ENCODE data around the gene RNF32. TPM values are rescaled to one million over a fixed set of nuclear protein-coding genes. Genes with fewer than 3 reads are reported as not detected.

The RNF32 gene
- polyA plus RNA-seq, 3 donors: 0.03 to 0.13 TPM; not detected in 1

- no peak overlapping the region for H3K27ac Mint-ChIP-seq
- H3K27ac ChIP-seq (ENCODE audit: low read depth in 1 of 2, low read length in 2 of 2): no peak overlapping the region
- peaks cover 5 to 22% (median 14%) of the 10 kb centered on the region in 3 donors for H3K27me3 Mint-ChIP-seq (ENCODE audit: low read depth in 3 of 3)
- H3K4me1 Mint-ChIP-seq: no peaks in the 10 kb centered on the region
- no peak overlapping the region for H3K9ac ChIP-seq (ENCODE audit: insufficient read depth, low read length, poor library complexity, severe bottlenecking)
- no CpG with 5 or more reads among the region's 2 CpGs for WGBS (ENCODE audit: insufficient coverage)
- H4K20me1 ChIP-seq (ENCODE audit: insufficient read depth, low read length): no peaks in the 10 kb centered on the region
- no peak overlapping the region for H3K4me2 ChIP-seq (replicated peaks; ENCODE audit: extremely low read depth, low read length, poor library complexity, severe bottlenecking)
- no peaks in the 10 kb centered on the region for H3K36me3 Mint-ChIP-seq
- peaks cover 16 to 49% (median 31%) of the 10 kb centered on the region in 7 donors for H3K9me3 Mint-ChIP-seq
- H3K9me3 ChIP-seq (replicated peaks in 1 of 2; ENCODE audit: control insufficient read depth in 1 of 2, insufficient read depth in 1 of 2, low read length in 2 of 2): peaks cover 18 to 23% of the 10 kb centered on the region in 2 donors
- H2AFZ ChIP-seq (ENCODE audit: insufficient read depth, low read depth, low read length, poor library complexity, severe bottlenecking): no peak overlapping the region
- H3K4me1 ChIP-seq (ENCODE audit: control insufficient read depth in 1 of 2, insufficient read depth in 2 of 2, low read length in 2 of 2): no peaks in the 10 kb centered on the region
- no peak overlapping the region for H3K4me3 Mint-ChIP-seq
- no peaks in the 10 kb centered on the region for H3K79me2 ChIP-seq (ENCODE audit: insufficient read depth, low read length)
- DNase-seq: no peak
- H3K36me3 ChIP-seq (replicated peaks in 1 of 2; ENCODE audit: control insufficient read depth in 1 of 2, insufficient read depth in 2 of 2, low read length in 2 of 2): no peaks in the 10 kb centered on the region
- intact Hi-C loops (cut with micrococcal nuclease): no loop called here
- TF ChIP-seq CTCF (IDR thresholded peaks at IDR 0.05): no peak
- H3K27me3 ChIP-seq (ENCODE audit: control insufficient read depth in 2 of 2, insufficient read depth in 2 of 2, low read length in 2 of 2): peaks cover 0 to 1% of the 10 kb centered on the region in 2 donors
- no peak overlapping the region for H3K4me3 ChIP-seq (replicated peaks in 1 of 3; ENCODE audit: low read depth in 2 of 3, low read length in 3 of 3)
These were observed 15.0 kb upstream of the RNF32 start for GRCh38 chr7:156625580-156625979.

GRCh38 chr7:156626220-156626895 lies 14.2 kb upstream of the RNF32 start:
- H3K27ac Mint-ChIP-seq: no peak overlapping the region
- no peaks in the 10 kb centered on the region for H3K36me3 Mint-ChIP-seq
- H3K9me3 ChIP-seq (replicated peaks in 1 of 2; ENCODE audit: control insufficient read depth in 1 of 2, insufficient read depth in 1 of 2, low read length in 2 of 2): peaks cover 18 to 23% of the 10 kb centered on the region in 2 donors

More at GRCh38 chr7:156626220-156626895, 14.2 kb upstream of the RNF32 start:
- 100% methylated on average over 3 of the region's 7 CpGs for WGBS (ENCODE audit: insufficient coverage)
- Histone ChIP-seq H3K4me2 (replicated peaks; ENCODE audit: extremely low read depth, low read length, poor library complexity, severe bottlenecking) (no peak overlapping the region), H3K4me3 (replicated peaks in 1 of 3; ENCODE audit: low read depth in 2 of 3, low read length in 3 of 3) (no peak overlapping the region), H3K27me3 (ENCODE audit: control insufficient read depth in 2 of 2, insufficient read depth in 2 of 2, low read length in 2 of 2) (no peaks in the 10 kb centered on the region), H3K79me2 (ENCODE audit: insufficient read depth, low read length) (no peaks in the 10 kb centered on the region), H4K20me1 (ENCODE audit: insufficient read depth, low read length) (no peaks in the 10 kb centered on the region), H2AFZ (ENCODE audit: insufficient read depth, low read depth, low read length, poor library complexity, severe bottlenecking) (no peak overlapping the region), H3K9ac (ENCODE audit: insufficient read depth, low read length, poor library complexity, severe bottlenecking) (no peak overlapping the region), H3K27ac (ENCODE audit: low read depth in 1 of 2, low read length in 2 of 2) (no peak overlapping the region), H3K4me1 (ENCODE audit: control insufficient read depth in 1 of 2, insufficient read depth in 2 of 2, low read length in 2 of 2) (no peaks in the 10 kb centered on the region), H3K36me3 (replicated peaks in 1 of 2; ENCODE audit: control insufficient read depth in 1 of 2, insufficient read depth in 2 of 2, low read length in 2 of 2) (no peaks in the 10 kb centered on the region)
- peaks cover 16 to 45% (median 31%) of the 10 kb centered on the region in 7 donors for H3K9me3 Mint-ChIP-seq
- H3K4me3 Mint-ChIP-seq: no peak overlapping the region
- H3K4me1 Mint-ChIP-seq: no peaks in the 10 kb centered on the region
- intact Hi-C loops (cut with micrococcal nuclease): no loop called here
- DNase-seq: no peak
- peaks cover 5 to 23% (median 14%) of the 10 kb centered on the region in 3 donors for H3K27me3 Mint-ChIP-seq (ENCODE audit: low read depth in 3 of 3)
- TF ChIP-seq CTCF (IDR thresholded peaks at IDR 0.05): no peak
